Smooth muscle cell (in vitro differentiated cells): Measurements from ENCODE around the gene ABHD2. TPM values are rescaled to one million over a fixed set of nuclear protein-coding genes. Genes with fewer than 3 reads are reported as not detected.

Experiments used
- DNase-seq: peaks from one replicate; lab custom pipeline; 2025; ENCODE audit not compliant: unreplicated experiment; lab: John Stamatoyannopoulos, UW
- H2AFZ ChIP-seq: fragments of 200-600 bp; sonication (generic); 2 replicates; pipeline ENCODE4 v1.6.0; 2016; ENCODE audit warnings: antibody characterized with exemption, low read depth, mild to moderate bottlenecking
- H3F3A ChIP-seq: fragments of 200-600 bp; sonication (generic); 2 replicates; pipeline ENCODE4 v1.6.0; 2017; ENCODE audit warnings: antibody characterized with exemption, low read depth
- H3K27ac ChIP-seq: fragments of 200-600 bp; sonication (generic); 2 replicates; pipeline ENCODE4 v1.5.1; 2016; ENCODE audit warnings: low read depth, mild to moderate bottlenecking
- H3K27me3 ChIP-seq: fragments of 200-600 bp; sonication (generic); 2 replicates; pipeline ENCODE4 v1.6.1; 2016; ENCODE audit warnings: low read depth, mild to moderate bottlenecking
- H3K36me3 ChIP-seq: fragments of 200-600 bp; sonication (generic); 2 replicates; pipeline ENCODE4 v1.5.1; 2016; ENCODE audit warnings: low read depth
- H3K4me1 ChIP-seq: fragments of 200-600 bp; sonication (generic); 2 replicates; pipeline ENCODE4 v1.5.1; 2016; ENCODE audit warnings: low read depth
- H3K4me2 ChIP-seq: fragments of 200-600 bp; sonication (generic); 2 replicates; pipeline ENCODE4 v1.6.0; 2016; ENCODE audit warnings: mild to moderate bottlenecking
- H3K4me3 ChIP-seq: fragments of 200-600 bp; sonication (generic); 2 replicates; pipeline ENCODE4 v1.5.1; 2016; ENCODE audit warnings: mild to moderate bottlenecking
- H3K79me2 ChIP-seq: fragments of 200-600 bp; sonication (generic); 2 replicates; pipeline ENCODE4 v1.6.0; 2016; ENCODE audit warnings: low read depth, mild to moderate bottlenecking
- H3K9ac ChIP-seq: fragments of 200-600 bp; sonication (generic); 2 replicates; pipeline ENCODE4 v1.6.0; 2016; ENCODE audit warnings: low read depth
- H3K9me3 ChIP-seq: fragments of 200-600 bp; sonication (generic); replicated peaks from 2 replicates; pipeline ENCODE4 v1.5.1; 2016; ENCODE audit warnings: low read depth
- H4K20me1 ChIP-seq: fragments of 200-600 bp; sonication (generic); 2 replicates; pipeline ENCODE4 v1.6.0; 2016; ENCODE audit warnings: low read depth
- CTCF ChIP-seq: fragments of 200-600 bp; sonication (generic); IDR thresholded peaks from 2 replicates; pipeline ENCODE4 v1.5.1; 2017; ENCODE audit warnings: borderline replicate concordance, mild to moderate bottlenecking, antibody characterized with exemption; ENCODE audit not compliant: insufficient read depth, poor library complexity, severe bottlenecking
- WGBS: methylation state at CpG from one replicate; pipeline ENCODE4 v1.1.7; 2016; ENCODE audit warnings: low lambda C conversion rate; 5-methylcytosine and 5-hydroxymethylcytosine counted together
- polyA plus RNA-seq: library from polyadenylated mRNA; unstranded; fragments of >200 nt; fragmentation: Nextera tagmentation; extraction: Ambion mirVana; gene quantifications from 2 replicates; pipeline ENCODE4 v1.2.1, GENCODE V29; 2016
- total RNA-seq: library from RNA; depleted of rRNA; stranded (reverse); fragments of >200 nt; gene quantifications from 2 replicates; pipeline ENCODE4 v1.2.3, GENCODE V29; 2014

ABHD2 gene
- total and polyA plus RNA-seq, 2 experiments from 2014 or later = 9.4 to 23.9 TPM

GRCh38 chr15:89078851-89079810, 9.1 kb upstream of the ABHD2 start:
- no peak overlapping the region for H3K4me3 ChIP-seq
- no peaks in the 10 kb centered on the region for H3K27me3 ChIP-seq
- H3K4me1 ChIP-seq = no peaks in the 10 kb centered on the region
- no peak overlapping the region for H3K9ac ChIP-seq
- H3F3A ChIP-seq = no peaks in the 10 kb centered on the region
- no peak overlapping the region for H3K4me2 ChIP-seq
- H4K20me1 ChIP-seq = no peaks in the 10 kb centered on the region
- DNase-seq = no peak
- no peak overlapping the region for H3K27ac ChIP-seq
- H2AFZ ChIP-seq = peak overlapping the region; percentile 38
- H3K79me2 ChIP-seq = no peaks in the 10 kb centered on the region
- TF ChIP-seq CTCF = no peak
- no peaks in the 10 kb centered on the region for H3K9me3 ChIP-seq
- no peaks in the 10 kb centered on the region for H3K36me3 ChIP-seq
- 83% methylated on average over 5 of the region's 5 CpGs for WGBS

GRCh38 chr15:89081878-89082277, 6.4 kb upstream of the ABHD2 start:
- Histone ChIP-seq H3K9me3 (no peaks in the 10 kb centered on the region), H3K9ac (no peak overlapping the region), H3K27ac (no peak overlapping the region), H3K4me3 (no peak overlapping the region), H3K36me3 (no peaks in the 10 kb centered on the region), H3K4me1 (no peaks in the 10 kb centered on the region), H3K27me3 (no peaks in the 10 kb centered on the region), H3K79me2 (no peaks in the 10 kb centered on the region), H2AFZ (no peak overlapping the region), H3K4me2 (no peak overlapping the region), H3F3A (peaks cover 6% of the 10 kb centered on the region), H4K20me1 (no peaks in the 10 kb centered on the region)
- no peak for TF ChIP-seq CTCF
- DNase-seq = no peak
- 97% methylated on average over 1 of the region's 1 CpG for WGBS

- peaks cover 13% of the 10 kb centered on the region for H3F3A ChIP-seq
- H3K9me3 ChIP-seq = no peaks in the 10 kb centered on the region
- no peaks in the 10 kb centered on the region for H3K27me3 ChIP-seq
- peaks cover 6% of the 10 kb centered on the region for H3K4me1 ChIP-seq
- H3K27ac ChIP-seq = no peak overlapping the region
- no peak for TF ChIP-seq CTCF
- H3K4me3 ChIP-seq = no peak overlapping the region
- H3K9ac ChIP-seq = no peak overlapping the region
- WGBS = 97% methylated on average over 6 of the region's 6 CpGs
- H3K36me3 ChIP-seq = no peaks in the 10 kb centered on the region
- H2AFZ ChIP-seq = no peak overlapping the region
- H3K79me2 ChIP-seq = no peaks in the 10 kb centered on the region
- no peak overlapping the region for H3K4me2 ChIP-seq
- no peaks in the 10 kb centered on the region for H4K20me1 ChIP-seq
- no peak for DNase-seq
These were observed 5.0 kb upstream of the ABHD2 start for GRCh38 chr15:89083246-89083645.
